Activated CD8-positive, alpha-beta memory T cell treated with anti-CD3 and anti-CD28 coated beads, Interleukin-2, amount 50 U/mL, for 24 hours (primary cell): ENCODE results near the gene ZBTB21.
"Not testable (repeated sequence)": the region's sequence is repeated elsewhere in the genome, so short reads cannot be mapped to it uniquely, and the experiment has no call there.

Experiments
- DNase-seq: peaks from one replicate; pipeline ENCODE4 v3.0.0-alpha.2; 2020; ENCODE audit errors: extremely low read depth

ZBTB21 gene

GRCh38 chr21:41966872-41967621, 43.1 kb downstream of the ZBTB21 start:
- DNase-seq = no peak

GRCh38 chr21:41966041-41966833, 43.9 kb downstream of the ZBTB21 start:
- no peak for DNase-seq

GRCh38 chr21:41965461-41966013, 44.6 kb downstream of the ZBTB21 start:
- no peak for DNase-seq

- DNase-seq = no peak
Observed at GRCh38 chr21:41965045-41965444, 45.1 kb downstream of the ZBTB21 start.

GRCh38 chr21:41964171-41964570, 46.0 kb downstream of the ZBTB21 start:
- no peak for DNase-seq

- no peak for DNase-seq
Observed at GRCh38 chr21:41962425-41962966, 47.7 kb downstream of the ZBTB21 start.

GRCh38 chr21:41961753-41962152, 48.4 kb downstream of the ZBTB21 start:
- no peak for DNase-seq

GRCh38 chr21:41961282-41961701, 48.9 kb downstream of the ZBTB21 start:
- DNase-seq = no peak

- no peak for DNase-seq
Observed at GRCh38 chr21:41960386-41960785, 49.8 kb downstream of the ZBTB21 start.

GRCh38 chr21:41959697-41960096, 50.5 kb downstream of the ZBTB21 start:
- not testable (repeated sequence) for DNase-seq

- no peak for DNase-seq
Observed at GRCh38 chr21:41958886-41959563, 51.1 kb downstream of the ZBTB21 start.

- no peak for DNase-seq
Observed at GRCh38 chr21:41957991-41958766, 52.0 kb downstream of the ZBTB21 start.

GRCh38 chr21:41956926-41957729, 53.0 kb downstream of the ZBTB21 start:
- no peak for DNase-seq

GRCh38 chr21:41955516-41955915, 54.6 kb downstream of the ZBTB21 start:
- DNase-seq = no peak

- no peak for DNase-seq
Observed at GRCh38 chr21:41954654-41955499, 55.3 kb downstream of the ZBTB21 start.

- DNase-seq = no peak
Observed at GRCh38 chr21:41953831-41954653, 56.1 kb downstream of the ZBTB21 start, which contains the start of gene C2CD2. TSS of gene C2CD2 (minus strand) at chr21:41954018. CDS start at chr21:41953648, 370 bp downstream.

GRCh38 chr21:41953249-41953830, 56.8 kb downstream of the ZBTB21 start:
- no peak for DNase-seq
